Bronchial epithelial cell (primary cell): ENCODE results near the gene TARS3. TPM values are rescaled to one million over a fixed set of nuclear protein-coding genes. Genes with fewer than 3 reads are reported as not detected.

ENCODE experiments used
- DNase-seq: peaks from one replicate; pipeline ENCODE4 v3.0.0-alpha.2; 2010; ENCODE audit warnings: low read depth
- FAIRE-seq: peaks from 2 replicates; lab custom pipeline; 2011; peaks lifted over from hg19 to GRCh38; lab: Jason Lieb, UNC
- H3K27me3 ChIP-seq: 2 replicates; pipeline ENCODE4 v1.5.1; 2011; ENCODE audit warnings: low read length; ENCODE audit not compliant: control insufficient read depth, insufficient read depth
- H3K36me3 ChIP-seq: 2 replicates; pipeline ENCODE4 v1.5.1; 2011; ENCODE audit warnings: low read length; ENCODE audit not compliant: control insufficient read depth, insufficient read depth
- H3K4me3 ChIP-seq: 2 replicates; pipeline ENCODE4 v1.5.1; 2011; ENCODE audit warnings: mild to moderate bottlenecking, low read depth, low read length, control low read depth
- total RNA-seq: library from RNA; depleted of rRNA; stranded (reverse); fragments of >200 nt; gene quantifications from 2 replicates; pipeline ENCODE4 v1.2.1, GENCODE V29; 2014
- TF ChIP-seq, protein P1 (sequence below): IDR thresholded peaks from 2 replicates; pipeline ENCODE4 v1.5.1; 2011; ENCODE audit warnings: mild to moderate bottlenecking, moderate library complexity, low read length, control low read depth, inconsistent platforms; ENCODE audit not compliant: insufficient read depth, severe bottlenecking

Gene TARS3
- total RNA-seq, 1 donor from 2014 or later, result 11.1 TPM

DNA sequence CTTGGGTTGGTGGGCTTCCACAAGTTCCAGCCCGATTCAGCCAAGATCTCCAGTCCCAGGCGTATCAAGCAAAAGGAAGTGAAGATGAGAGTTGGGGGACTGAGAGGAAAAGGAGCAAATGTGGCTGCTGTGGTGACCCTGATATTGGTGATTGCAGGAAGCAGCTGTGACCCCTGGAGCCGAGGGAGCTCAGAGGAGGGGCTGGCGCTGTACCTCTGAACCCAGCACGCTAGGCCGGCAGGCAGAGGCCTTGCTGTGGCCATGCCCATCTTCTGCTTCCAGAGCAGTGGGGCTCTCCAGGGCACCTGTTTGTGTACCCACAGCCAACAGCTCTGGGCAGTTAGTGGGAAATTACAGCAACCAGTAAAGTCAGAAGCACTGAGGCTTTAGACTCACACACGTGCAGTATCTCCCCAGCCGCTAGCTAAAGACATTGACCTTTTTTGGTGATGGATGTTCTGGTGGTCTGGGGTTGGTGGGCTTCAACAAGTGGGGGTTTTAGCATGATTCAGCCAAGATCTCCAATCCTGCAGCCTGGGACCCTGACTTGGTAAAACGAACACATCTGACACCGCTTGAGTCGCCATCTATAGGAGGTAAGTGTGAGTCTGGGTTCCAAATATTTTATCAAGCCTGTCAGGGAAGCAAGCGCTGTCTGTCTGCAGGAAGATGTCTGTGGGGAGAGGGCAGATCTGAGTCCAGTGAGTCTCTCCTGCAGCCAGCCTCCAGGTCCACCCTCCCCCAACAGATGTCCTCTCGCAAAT is 105.2 kb downstream of the TARS3 start:
- peak; percentile 18 for FAIRE-seq
- TF ChIP-seq, protein P1, sequence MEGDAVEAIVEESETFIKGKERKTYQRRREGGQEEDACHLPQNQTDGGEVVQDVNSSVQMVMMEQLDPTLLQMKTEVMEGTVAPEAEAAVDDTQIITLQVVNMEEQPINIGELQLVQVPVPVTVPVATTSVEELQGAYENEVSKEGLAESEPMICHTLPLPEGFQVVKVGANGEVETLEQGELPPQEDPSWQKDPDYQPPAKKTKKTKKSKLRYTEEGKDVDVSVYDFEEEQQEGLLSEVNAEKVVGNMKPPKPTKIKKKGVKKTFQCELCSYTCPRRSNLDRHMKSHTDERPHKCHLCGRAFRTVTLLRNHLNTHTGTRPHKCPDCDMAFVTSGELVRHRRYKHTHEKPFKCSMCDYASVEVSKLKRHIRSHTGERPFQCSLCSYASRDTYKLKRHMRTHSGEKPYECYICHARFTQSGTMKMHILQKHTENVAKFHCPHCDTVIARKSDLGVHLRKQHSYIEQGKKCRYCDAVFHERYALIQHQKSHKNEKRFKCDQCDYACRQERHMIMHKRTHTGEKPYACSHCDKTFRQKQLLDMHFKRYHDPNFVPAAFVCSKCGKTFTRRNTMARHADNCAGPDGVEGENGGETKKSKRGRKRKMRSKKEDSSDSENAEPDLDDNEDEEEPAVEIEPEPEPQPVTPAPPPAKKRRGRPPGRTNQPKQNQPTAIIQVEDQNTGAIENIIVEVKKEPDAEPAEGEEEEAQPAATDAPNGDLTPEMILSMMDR, result no peak
- no peak overlapping the region for H3K4me3 ChIP-seq

DNA sequence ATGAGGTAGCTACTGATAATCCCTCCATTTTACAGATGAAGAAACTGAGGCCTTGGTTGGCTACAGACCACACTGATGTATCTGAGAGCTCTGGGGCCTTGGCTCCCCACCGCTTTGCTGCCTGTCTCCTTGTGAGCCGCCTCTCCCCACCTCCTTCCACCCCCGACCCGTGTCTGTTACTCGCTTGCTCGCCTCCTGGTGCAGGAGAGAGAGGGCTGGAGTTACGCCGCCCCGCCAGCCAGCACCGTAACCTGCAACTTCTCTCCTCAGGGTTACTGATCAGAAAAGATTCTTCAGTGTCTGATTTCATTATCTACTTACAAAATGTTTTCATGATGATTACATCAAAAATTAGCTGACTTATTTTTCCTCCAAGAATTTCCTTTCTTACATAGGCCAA is 106.2 kb downstream of the TARS3 start:
- Histone ChIP-seq H3K4me3 (no peak overlapping the region), H3K36me3 (no peaks in the 10 kb centered on the region), H3K27me3 (peaks cover 2% of the 10 kb centered on the region)
- no peak for FAIRE-seq
- DNase-seq, result no peak
- TF ChIP-seq, protein P1, result no peak

More for the DNA sequence above, 105.2 kb downstream of the TARS3 start:
- DNase-seq, result no peak
- Histone ChIP-seq H3K36me3 (no peaks in the 10 kb centered on the region), H3K27me3 (peaks cover 2% of the 10 kb centered on the region)

DNA sequence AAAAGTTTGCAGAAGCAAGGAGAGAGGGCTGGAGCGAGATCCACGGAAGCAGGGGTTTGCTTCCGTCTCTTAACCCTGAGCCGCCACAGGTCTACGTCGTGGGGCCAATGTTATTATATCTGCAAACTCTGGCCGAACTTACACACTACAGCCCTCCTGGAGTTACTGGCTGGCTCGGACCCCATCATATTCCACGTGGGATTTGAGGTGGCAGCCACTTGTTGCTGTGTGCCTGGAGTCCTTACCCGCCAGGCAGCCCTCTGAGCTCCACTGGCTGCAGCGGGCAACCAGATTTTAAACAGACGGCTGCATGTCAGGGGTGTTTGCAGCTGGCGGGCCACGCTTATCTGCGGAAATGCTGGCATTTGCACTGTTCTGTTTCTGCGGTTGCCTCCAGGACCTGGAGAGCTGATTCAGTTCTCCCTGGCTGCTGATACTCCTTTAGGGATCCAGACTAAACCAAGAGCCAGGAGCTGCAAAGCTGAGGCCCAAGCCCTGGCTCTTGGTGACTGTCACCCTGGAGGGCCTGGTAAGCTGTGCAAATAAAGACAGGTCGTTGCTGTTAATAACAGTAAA is 106.8 kb downstream of the TARS3 start:
- Histone ChIP-seq H3K36me3 (no peaks in the 10 kb centered on the region), H3K4me3 (no peak overlapping the region), H3K27me3 (peaks cover 2% of the 10 kb centered on the region)
- DNase-seq (no peak), FAIRE-seq (no peak)
- TF ChIP-seq, protein P1, result no peak

DNA sequence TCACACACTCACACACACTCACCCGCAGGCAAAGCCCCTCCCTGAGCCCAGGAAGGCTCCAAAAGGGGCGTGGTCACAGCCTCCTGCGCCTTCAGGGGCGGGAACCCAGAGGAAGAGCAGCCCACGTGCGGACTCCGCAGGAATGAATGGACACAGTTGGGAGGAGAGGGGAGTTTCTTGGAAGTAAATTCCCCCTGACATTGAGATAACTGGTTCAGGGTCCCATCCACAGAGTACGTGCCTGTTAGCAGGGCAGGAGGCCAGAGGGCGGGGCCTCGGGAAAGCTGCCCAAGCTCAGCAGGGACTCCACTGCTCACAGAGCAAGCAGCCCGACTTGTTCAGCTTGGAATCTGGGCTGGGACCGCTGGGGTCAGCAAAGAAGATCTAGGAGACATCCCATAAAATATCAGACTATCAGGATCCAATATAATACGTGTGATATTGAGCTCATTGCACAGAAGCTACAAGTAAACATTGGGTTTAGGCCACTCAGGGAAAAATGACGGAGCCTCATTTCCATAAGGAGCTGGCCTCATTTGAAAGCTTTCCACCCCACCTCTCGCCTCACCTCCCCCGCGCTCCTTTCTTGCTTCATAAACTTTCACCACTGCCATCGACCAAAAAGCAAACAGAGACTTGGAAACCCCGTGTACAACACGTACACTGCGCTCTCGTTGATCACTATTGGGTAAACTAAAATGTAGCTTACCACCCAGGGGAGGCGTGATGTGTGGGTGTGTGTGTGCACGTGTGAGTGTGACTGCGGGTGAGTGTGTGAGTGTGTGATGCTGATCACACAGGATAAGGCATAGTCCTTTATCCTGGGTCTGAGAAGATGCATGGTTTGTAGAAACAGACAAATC is 108.1 kb downstream of the TARS3 start:
- H3K36me3 ChIP-seq, result no peaks in the 10 kb centered on the region
- H3K4me3 ChIP-seq, result peak overlapping the region; percentile 13
- no peak for FAIRE-seq
- peaks cover 2% of the 10 kb centered on the region for H3K27me3 ChIP-seq
- TF ChIP-seq, protein P1, result no peak
- peak; percentile 76 for DNase-seq

DNA sequence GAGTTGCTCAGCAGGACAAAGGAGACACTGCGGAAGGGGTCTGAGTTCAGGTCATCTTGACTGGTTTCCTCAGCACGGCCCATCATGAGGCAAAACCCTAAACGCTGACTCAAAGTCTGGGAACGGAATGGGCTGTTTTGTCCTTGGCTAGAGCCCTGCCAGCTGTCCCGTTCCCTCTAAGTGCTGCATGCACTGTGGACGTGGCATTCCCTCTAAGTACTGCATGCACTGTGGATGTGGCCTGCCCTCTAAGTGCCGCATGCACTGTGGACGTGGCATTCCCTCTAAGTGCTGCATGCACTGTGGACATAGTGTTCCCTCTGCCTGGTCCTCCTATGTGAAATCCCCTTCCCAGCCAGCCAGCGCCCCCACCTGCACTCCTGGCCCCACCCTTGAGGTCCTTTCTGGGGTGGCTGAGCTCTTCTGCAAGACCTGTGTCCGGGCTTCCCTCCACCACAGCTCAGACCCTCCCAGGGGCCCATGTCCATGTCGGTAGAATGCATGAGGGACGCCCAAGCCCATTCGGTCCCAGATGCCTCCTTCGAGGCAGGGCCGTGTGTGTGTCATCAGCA is 108.8 kb downstream of the TARS3 start:
- Histone ChIP-seq H3K4me3 (no peak overlapping the region), H3K27me3 (peaks cover 2% of the 10 kb centered on the region), H3K36me3 (no peaks in the 10 kb centered on the region)
- no peak for FAIRE-seq
- TF ChIP-seq, protein P1, result no peak
- no peak for DNase-seq
